Measurements from ENCODE around the gene OR2C3. TPM values are rescaled to one million over a fixed set of nuclear protein-coding genes. Genes with fewer than 3 reads are reported as not detected.

The OR2C3 gene
- not detected in 2 replicates for total RNA-seq

GRCh38 chr1:247536340-247536739, at the start of gene OR2C3:
Gene OR2C3, minus strand, starts transcription at chr1:247536440. Its CDS starts 3,929 bp downstream, at chr1:247532511.

GRCh38 chr1:247548769-247549182, 12.5 kb upstream of the OR2C3 start, which contains the start of gene GCSAML:
Gene GCSAML, plus strand, starts transcription at chr1:247549134. Its CDS starts 58 bp downstream, at chr1:247549192.

Other genes with a start within 250 kb of the OR2C3 start
- 6.3 and 8.8 TPM in 2 replicates for gene ZNF496, start 204.6 kb downstream of the OR2C3 start, total RNA-seq
- gene NLRP3, start 120.3 kb downstream of the OR2C3 start, total RNA-seq = 1.1 and 1.5 TPM in 2 replicates
- gene OR2B11, start 78.3 kb downstream of the OR2C3 start, total RNA-seq = not detected in 2 replicates
- not detected in 2 replicates for gene GCSAML, start 12.7 kb upstream of the OR2C3 start, total RNA-seq
- not detected in 2 replicates for gene OR2G2, start 51.9 kb upstream of the OR2C3 start, total RNA-seq
- 0.12 TPM in 1 of 2 replicates, not detected in the other for gene OR2G3, start 69.1 kb upstream of the OR2C3 start, total RNA-seq
- not detected in 2 replicates for gene OR13G1, start 143.3 kb upstream of the OR2C3 start, total RNA-seq
- gene OR6F1, start 180.2 kb upstream of the OR2C3 start, total RNA-seq = not detected in 2 replicates
- not detected in 2 replicates for gene OR14K1, start 202.2 kb upstream of the OR2C3 start, total RNA-seq
- gene OR14A2, start 211.7 kb upstream of the OR2C3 start, total RNA-seq = not detected in 2 replicates
- gene OR1C1, start 224.1 kb upstream of the OR2C3 start, total RNA-seq = not detected in 2 replicates

All from aortic smooth muscle cell (primary cell).